H9 (cell line): ENCODE data around the gene BMERB1. TPM values are rescaled to one million over a fixed set of nuclear protein-coding genes. Genes with fewer than 3 reads are reported as not detected.

ENCODE experiments used
- DNase-seq: peaks from one replicate; pipeline ENCODE4 v3.0.0-alpha.2; 2017
- H2AFZ ChIP-seq: one replicate; pipeline ENCODE4 v1.6.1; 2013; ENCODE audit warnings: mild to moderate bottlenecking, low read length, control low read depth, moderate library complexity
- H2AK5ac ChIP-seq: 2 replicates; pipeline ENCODE4 v1.6.1; 2013; ENCODE audit warnings: low read length, control low read depth, mixed read lengths; ENCODE audit not compliant: insufficient read length
- H2BK120ac ChIP-seq: one replicate; pipeline ENCODE4 v1.6.1; 2013; ENCODE audit warnings: low read depth, mild to moderate bottlenecking, low read length, control low read depth, inconsistent platforms; ENCODE audit not compliant: poor library complexity, severe bottlenecking
- H2BK12ac ChIP-seq: 2 replicates; pipeline ENCODE4 v1.6.1; 2013; ENCODE audit warnings: low read length, control low read depth, mixed read lengths, low read depth; ENCODE audit not compliant: insufficient read length
- H2BK15ac ChIP-seq: 2 replicates; pipeline ENCODE4 v1.6.1; 2013; ENCODE audit warnings: low read depth, low read length, control low read depth
- H2BK20ac ChIP-seq: one replicate; pipeline ENCODE4 v1.6.1; 2013; ENCODE audit warnings: low read depth, mild to moderate bottlenecking, low read length, control low read depth, inconsistent platforms; ENCODE audit not compliant: poor library complexity, severe bottlenecking
- H2BK5ac ChIP-seq: 2 replicates; pipeline ENCODE4 v1.6.1; 2013; ENCODE audit warnings: low read length, control low read depth, mixed read lengths; ENCODE audit not compliant: insufficient read length
- H3K14ac ChIP-seq: 2 replicates; pipeline ENCODE4 v1.6.1; 2013; ENCODE audit warnings: low read length, control low read depth; ENCODE audit not compliant: insufficient read depth
- H3K18ac ChIP-seq: 2 replicates; pipeline ENCODE4 v1.6.1; 2013; ENCODE audit warnings: low read depth, mild to moderate bottlenecking, mixed read lengths, low read length, control low read depth; ENCODE audit not compliant: insufficient read length
- H3K23ac ChIP-seq: 2 replicates; pipeline ENCODE4 v1.6.1; 2013; ENCODE audit warnings: low read length, control low read depth, mixed read lengths, low read depth; ENCODE audit not compliant: insufficient read length
- H3K23me2 ChIP-seq: 2 replicates; pipeline ENCODE4 v1.6.1; 2013; ENCODE audit warnings: low read depth, mild to moderate bottlenecking, mixed read lengths, low read length, control low read depth; ENCODE audit not compliant: insufficient read length, poor library complexity, severe bottlenecking
- H3K27ac ChIP-seq: 2 replicates; pipeline ENCODE4 v1.5.1; 2013; ENCODE audit warnings: low read length, control low read depth, mixed read lengths, low read depth; ENCODE audit not compliant: insufficient read length
- H3K27me3 ChIP-seq: 2 replicates; pipeline ENCODE4 v1.6.1; 2013; ENCODE audit warnings: low read length, control low read depth, inconsistent platforms; ENCODE audit not compliant: insufficient read depth
- H3K4ac ChIP-seq: 2 replicates; pipeline ENCODE4 v1.6.1; 2013; ENCODE audit warnings: low read depth, mild to moderate bottlenecking, control low read depth, inconsistent platforms, low read length, moderate library complexity
- H3K4me1 ChIP-seq: 2 replicates; pipeline ENCODE4 v1.6.1; 2013; ENCODE audit warnings: low read length, control low read depth, inconsistent platforms; ENCODE audit not compliant: insufficient read depth
- H3K4me2 ChIP-seq: 2 replicates; pipeline ENCODE4 v1.6.1; 2013; ENCODE audit warnings: low read length, control low read depth, mixed read lengths; ENCODE audit not compliant: insufficient read length, insufficient read depth
- H3K56ac ChIP-seq: 2 replicates; pipeline ENCODE4 v1.6.1; 2013; ENCODE audit warnings: low read depth, mild to moderate bottlenecking, mixed read lengths, low read length, control low read depth; ENCODE audit not compliant: insufficient read length
- H3K79me1 ChIP-seq: 2 replicates; pipeline ENCODE4 v1.6.1; 2013; ENCODE audit warnings: low read depth, mild to moderate bottlenecking, moderate library complexity, low read length, control low read depth, inconsistent platforms; ENCODE audit not compliant: insufficient read depth, poor library complexity, severe bottlenecking
- H3K79me2 ChIP-seq: 2 replicates; pipeline ENCODE4 v1.6.1; 2013; ENCODE audit warnings: low read length, control low read depth, inconsistent platforms; ENCODE audit not compliant: insufficient read depth
- H3K9ac ChIP-seq: 2 replicates; pipeline ENCODE4 v1.6.1; 2013; ENCODE audit warnings: low read length, control low read depth, mixed read lengths; ENCODE audit not compliant: insufficient read length; ENCODE audit errors: extremely low read depth
- H3K9me3 ChIP-seq: one replicate; pipeline ENCODE4 v1.6.1; 2013; ENCODE audit warnings: low read depth, low read length, inconsistent platforms; ENCODE audit not compliant: control insufficient read depth
- H3T11ph ChIP-seq: one replicate; pipeline ENCODE4 v1.6.1; 2013; ENCODE audit warnings: mild to moderate bottlenecking, low read length, control low read depth, inconsistent platforms
- H4K20me1 ChIP-seq: one replicate; pipeline ENCODE4 v1.6.1; 2013; ENCODE audit not compliant: control insufficient read depth, insufficient read length, insufficient read depth
- H4K5ac ChIP-seq: 2 replicates; pipeline ENCODE4 v1.6.1; 2013; ENCODE audit warnings: low read depth, mild to moderate bottlenecking, mixed read lengths, low read length, control low read depth; ENCODE audit not compliant: insufficient read length
- H4K8ac ChIP-seq: replicated peaks from 2 replicates; pipeline ENCODE4 v1.6.1; 2013; ENCODE audit warnings: low read length, control low read depth, mixed read lengths, low read depth; ENCODE audit not compliant: insufficient read length
- H4K91ac ChIP-seq: 2 replicates; pipeline ENCODE4 v1.6.1; 2013; ENCODE audit warnings: low read depth, mild to moderate bottlenecking, moderate library complexity, mixed read lengths, low read length, control low read depth; ENCODE audit not compliant: insufficient read length
- H3K27ac Mint-ChIP-seq, 3 experiments: 2 replicates in 2 of 3; 3 replicates in 1 of 3; pipeline ENCODE4 v1.8.0; 2020 to 2021; ENCODE audit warnings: mixed read lengths in 3 of 3, mild to moderate bottlenecking in 1 of 3, moderate library complexity in 1 of 3
- H3K27me3 Mint-ChIP-seq: 2 replicates; pipeline ENCODE4 v1.8.0; 2021; ENCODE audit warnings: low read depth, mild to moderate bottlenecking, moderate library complexity, mixed read lengths
- H3K36me3 Mint-ChIP-seq, 3 experiments: 2 replicates in 2 of 3; 3 replicates in 1 of 3; pipeline ENCODE4 v1.8.0; 2020 to 2021; ENCODE audit warnings: low read depth in 3 of 3, mixed read lengths in 3 of 3; ENCODE audit not compliant: insufficient read depth in 1 of 3
- H3K4me1 Mint-ChIP-seq, 2 experiments: 2 replicates each; pipeline ENCODE4 v1.8.0; 2020; ENCODE audit warnings: mixed read lengths in 2 of 2
- H3K4me3 Mint-ChIP-seq, 2 experiments: 2 replicates in 1 of 2; 3 replicates in 1 of 2; pipeline ENCODE4 v1.8.0; 2020 to 2021; ENCODE audit warnings: mild to moderate bottlenecking in 2 of 2, mixed read lengths in 2 of 2, moderate library complexity in 1 of 2
- H3K9me3 Mint-ChIP-seq, 2 experiments: 2 replicates in 1 of 2; 3 replicates in 1 of 2; pipeline ENCODE4 v1.8.0; 2020; ENCODE audit warnings: mild to moderate bottlenecking in 2 of 2, mixed read lengths in 2 of 2, moderate library complexity in 1 of 2
- WGBS: extraction: QIAGEN DNeasy Blood & Tissue Kit; methylation state at CpG from one replicate; pipeline ENCODE4 v1.1.7; 2013; ENCODE audit warnings: missing lambda C conversion rate, low lambda C conversion rate, mixed read lengths; ENCODE audit not compliant: insufficient read length; ENCODE audit errors: extremely low coverage; 5-methylcytosine and 5-hydroxymethylcytosine counted together
- total RNA-seq: library from RNA; stranded (reverse); gene quantifications from 2 replicates; pipeline ENCODE4 v1.2.1, GENCODE V29; 2021
- TF ChIP-seq, protein P1 (sequence below): fragments of 200-600 bp; sonication (generic); conservative IDR thresholded peaks from 3 replicates; pipeline ENCODE4 v1.8.0; 2021; ENCODE audit warnings: antibody characterized with exemption, mild to moderate bottlenecking

The BMERB1 gene
- total RNA-seq, 1 experiment from 2014 or later: 19.5 TPM

GRCh38 chr16:15396948-15397594, 37.3 kb upstream of the BMERB1 start:
- Histone ChIP-seq H4K8ac (no peak overlapping the region), H3K9ac (no peak overlapping the region), H2BK15ac (no peak overlapping the region), H3K14ac (no peak overlapping the region), H4K5ac (no peak overlapping the region), H3K27me3 (no peaks in the 10 kb centered on the region), H2AFZ (no peak overlapping the region), H3K4ac (no peak overlapping the region), H4K20me1 (no peaks in the 10 kb centered on the region), H3K23ac (no peak overlapping the region), H2BK120ac (no peak overlapping the region), H2BK20ac (no peak overlapping the region), H2AK5ac (no peak overlapping the region), H3K79me2 (no peaks in the 10 kb centered on the region), H3K23me2 (peaks cover 2% of the 10 kb centered on the region), H3K79me1 (no peaks in the 10 kb centered on the region), H4K91ac (no peak overlapping the region), H3K27ac (no peak overlapping the region), H2BK5ac (no peak overlapping the region), H3K4me2 (peak overlapping the region; percentile 5), H3T11ph (no peak overlapping the region), H3K18ac (no peak overlapping the region), H3K56ac (no peak overlapping the region), H3K4me1 (no peaks in the 10 kb centered on the region; the same call in 1 of the 2 replicates), H3K9me3 (no peaks in the 10 kb centered on the region), H2BK12ac (no peak overlapping the region)
- TF ChIP-seq, protein P1, sequence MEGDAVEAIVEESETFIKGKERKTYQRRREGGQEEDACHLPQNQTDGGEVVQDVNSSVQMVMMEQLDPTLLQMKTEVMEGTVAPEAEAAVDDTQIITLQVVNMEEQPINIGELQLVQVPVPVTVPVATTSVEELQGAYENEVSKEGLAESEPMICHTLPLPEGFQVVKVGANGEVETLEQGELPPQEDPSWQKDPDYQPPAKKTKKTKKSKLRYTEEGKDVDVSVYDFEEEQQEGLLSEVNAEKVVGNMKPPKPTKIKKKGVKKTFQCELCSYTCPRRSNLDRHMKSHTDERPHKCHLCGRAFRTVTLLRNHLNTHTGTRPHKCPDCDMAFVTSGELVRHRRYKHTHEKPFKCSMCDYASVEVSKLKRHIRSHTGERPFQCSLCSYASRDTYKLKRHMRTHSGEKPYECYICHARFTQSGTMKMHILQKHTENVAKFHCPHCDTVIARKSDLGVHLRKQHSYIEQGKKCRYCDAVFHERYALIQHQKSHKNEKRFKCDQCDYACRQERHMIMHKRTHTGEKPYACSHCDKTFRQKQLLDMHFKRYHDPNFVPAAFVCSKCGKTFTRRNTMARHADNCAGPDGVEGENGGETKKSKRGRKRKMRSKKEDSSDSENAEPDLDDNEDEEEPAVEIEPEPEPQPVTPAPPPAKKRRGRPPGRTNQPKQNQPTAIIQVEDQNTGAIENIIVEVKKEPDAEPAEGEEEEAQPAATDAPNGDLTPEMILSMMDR: no peak
- Mint-ChIP-seq H3K36me3 (peaks cover 0 to 3% (median 0%) of the 10 kb centered on the region in 3 experiments; a peak in 1 of 7 replicates), H3K4me1 (peaks cover 19 to 27% of the 10 kb centered on the region in 2 experiments), H3K27me3 (peaks cover 7% of the 10 kb centered on the region), H3K9me3 (peaks cover 0 to 3% of the 10 kb centered on the region in 2 experiments; a peak in 1 of 5 replicates), H3K4me3 (peak overlapping the region; percentile 14 to 81; a peak in 4 of 5 replicates), H3K27ac (no peak overlapping the region)
- DNase-seq: no peak
- WGBS: no CpG with 5 or more reads among the region's 11 CpGs
